HUES6 (cell line): ENCODE measurements around the gene ZFP3.
"Not testable (repeated sequence)": the region's sequence is repeated elsewhere in the genome, so short reads cannot be mapped to it uniquely, and the experiment has no call there.

ENCODE experiments used
- H3K27ac ChIP-seq: 2 replicates; pipeline ENCODE4 v1.7.0; 2013; ENCODE audit warnings: low read depth, mild to moderate bottlenecking, low read length, inconsistent platforms
- H3K27me3 ChIP-seq: 2 replicates; pipeline ENCODE4 v1.6.1; 2013; ENCODE audit warnings: low read length; ENCODE audit not compliant: control insufficient read depth, insufficient read depth
- H3K36me3 ChIP-seq: 2 replicates; pipeline ENCODE4 v1.6.1; 2013; ENCODE audit warnings: low read length; ENCODE audit not compliant: control insufficient read depth, insufficient read depth
- H3K4me1 ChIP-seq: 2 replicates; pipeline ENCODE4 v1.6.1; 2013; ENCODE audit warnings: low read length; ENCODE audit not compliant: control insufficient read depth, insufficient read depth
- H3K4me3 ChIP-seq: 2 replicates; pipeline ENCODE4 v1.5.1; 2013; ENCODE audit warnings: low read depth, low read length
- H3K9ac ChIP-seq: one replicate; pipeline ENCODE4 v1.6.1; 2013; ENCODE audit warnings: mild to moderate bottlenecking, low read length
- H3K9me3 ChIP-seq: 2 replicates; pipeline ENCODE4 v1.6.1; 2013; ENCODE audit warnings: low read depth, low read length; ENCODE audit not compliant: control insufficient read depth, insufficient read depth

Gene ZFP3

GRCh38 chr17:5118219-5118618, 40.0 kb downstream of the ZFP3 start:
- no peak overlapping the region for H3K4me3 ChIP-seq
- no peak overlapping the region for H3K9ac ChIP-seq
- peaks cover 12% of the 10 kb centered on the region for H3K36me3 ChIP-seq
- no peaks in the 10 kb centered on the region for H3K9me3 ChIP-seq
- H3K4me1 ChIP-seq = no peaks in the 10 kb centered on the region; the same call in 1 of the 2 replicates
- no peak overlapping the region for H3K27ac ChIP-seq
- peaks cover 21% of the 10 kb centered on the region for H3K27me3 ChIP-seq

GRCh38 chr17:5120036-5120435, 41.8 kb downstream of the ZFP3 start:
- peaks cover 30% of the 10 kb centered on the region for H3K27me3 ChIP-seq
- H3K9ac ChIP-seq = no peak overlapping the region
- no peaks in the 10 kb centered on the region; the same call in 1 of the 2 replicates for H3K4me1 ChIP-seq
- no peak overlapping the region for H3K27ac ChIP-seq
- H3K4me3 ChIP-seq = no peak overlapping the region
- H3K36me3 ChIP-seq = peaks cover 7% of the 10 kb centered on the region; the same call in 1 of the 2 replicates
- no peaks in the 10 kb centered on the region for H3K9me3 ChIP-seq

- H3K27ac ChIP-seq, H3K4me1 ChIP-seq, H3K4me3 ChIP-seq, H3K9ac ChIP-seq, H3K9me3 ChIP-seq, H3K36me3 ChIP-seq: not testable (repeated sequence)
- H3K27me3 ChIP-seq = peaks cover 27% of the 10 kb centered on the region
Observed at GRCh38 chr17:5120436-5121185, 42.3 kb downstream of the ZFP3 start.

- Histone ChIP-seq H3K4me3 (no peak overlapping the region), H3K4me1 (no peaks in the 10 kb centered on the region; the same call in 1 of the 2 replicates), H3K36me3 (peaks cover 7% of the 10 kb centered on the region; the same call in 1 of the 2 replicates), H3K27ac (no peak overlapping the region), H3K9me3 (no peaks in the 10 kb centered on the region), H3K9ac (no peak overlapping the region), H3K27me3 (peaks cover 22% of the 10 kb centered on the region)
Observed at GRCh38 chr17:5121186-5121841, 43.0 kb downstream of the ZFP3 start.

- not testable (repeated sequence) for H3K9me3 ChIP-seq, H3K27ac ChIP-seq, H3K4me1 ChIP-seq, H3K9ac ChIP-seq, H3K36me3 ChIP-seq
- Histone ChIP-seq H3K4me3 (peak overlapping the region; percentile 77; the same call in 1 of the 2 replicates), H3K27me3 (peaks cover 22% of the 10 kb centered on the region)
Observed at GRCh38 chr17:5122056-5122455, 43.8 kb downstream of the ZFP3 start.

GRCh38 chr17:5122586-5123342, 44.5 kb downstream of the ZFP3 start:
- Histone ChIP-seq H3K4me3 (peak overlapping the region; percentile 77), H3K9me3 (no peaks in the 10 kb centered on the region), H3K9ac (peak overlapping the region; percentile 58), H3K27me3 (peaks cover 22% of the 10 kb centered on the region), H3K27ac (no peak overlapping the region), H3K4me1 (no peaks in the 10 kb centered on the region), H3K36me3 (peaks cover 7% of the 10 kb centered on the region; the same call in 1 of the 2 replicates)

GRCh38 chr17:5123343-5124124, 45.3 kb downstream of the ZFP3 start:
- no peaks in the 10 kb centered on the region for H3K4me1 ChIP-seq
- H3K9ac ChIP-seq = no peak overlapping the region
- no peaks in the 10 kb centered on the region for H3K9me3 ChIP-seq
- H3K27me3 ChIP-seq = peaks cover 22% of the 10 kb centered on the region
- H3K4me3 ChIP-seq = peak overlapping the region; percentile 36; the same call in 1 of the 2 replicates
- H3K36me3 ChIP-seq = peaks cover 7% of the 10 kb centered on the region; the same call in 1 of the 2 replicates
- H3K27ac ChIP-seq = no peak overlapping the region

GRCh38 chr17:5124125-5124760, 46.0 kb downstream of the ZFP3 start:
- H3K4me1 ChIP-seq, H3K4me3 ChIP-seq: not testable (repeated sequence)

GRCh38 chr17:5124896-5125295, 46.6 kb downstream of the ZFP3 start:
- not testable (repeated sequence) for H3K4me3 ChIP-seq, H3K9ac ChIP-seq, H3K36me3 ChIP-seq, H3K9me3 ChIP-seq, H3K4me1 ChIP-seq, H3K27ac ChIP-seq
- H3K27me3 ChIP-seq = peaks cover 22% of the 10 kb centered on the region

More at GRCh38 chr17:5124125-5124760, 46.0 kb downstream of the ZFP3 start:
- not testable (repeated sequence) for H3K36me3 ChIP-seq, H3K27ac ChIP-seq, H3K9me3 ChIP-seq, H3K9ac ChIP-seq
- H3K27me3 ChIP-seq = peaks cover 22% of the 10 kb centered on the region
